ENCODE results near the gene ITGB1.

Gene ITGB1

DNA sequence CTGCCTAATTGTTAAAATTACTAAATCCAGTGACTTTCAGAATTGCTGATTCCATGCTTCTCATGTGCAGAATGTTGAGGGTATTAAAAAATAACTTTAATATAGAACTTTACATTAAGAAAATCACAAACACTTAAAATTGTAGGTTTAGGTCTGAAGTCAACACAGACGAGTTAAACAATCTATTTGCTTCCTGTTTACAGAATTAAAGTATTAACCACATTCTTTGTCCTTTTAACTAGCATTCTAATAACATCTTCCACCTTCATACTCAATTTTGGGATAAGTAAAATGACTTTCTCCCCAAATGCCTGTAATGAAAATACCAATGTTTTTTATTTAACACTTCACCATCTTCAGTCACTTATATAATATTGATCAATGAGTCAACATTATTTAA lies 2.2 kb downstream of the ITGB1 start:
- no peak for DNase-seq (ENCODE audit: low read depth in 2 of 2)

DNA sequence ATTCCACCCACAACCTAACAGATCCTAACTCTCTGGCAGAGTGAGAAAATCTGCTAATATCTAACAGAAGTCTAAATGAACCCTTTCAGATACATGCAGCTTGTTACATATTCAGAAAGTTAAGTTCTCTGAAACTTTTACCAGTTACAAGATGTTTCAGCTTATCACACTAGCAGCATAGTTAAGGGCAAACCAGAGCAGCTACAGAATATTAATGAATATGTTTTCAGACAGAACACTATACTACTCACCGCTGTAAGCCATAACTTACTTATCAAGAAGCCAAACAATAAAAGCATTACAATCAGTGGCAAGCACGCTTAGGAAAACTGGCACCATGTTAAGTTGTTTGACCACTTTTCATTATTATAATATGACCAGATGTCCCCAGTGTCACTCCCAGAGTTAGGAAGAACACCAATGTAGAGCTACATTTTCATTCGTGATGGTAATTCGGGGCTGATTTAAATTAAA lies 2.7 kb downstream of the ITGB1 start:
- DNase-seq (ENCODE audit: low read depth in 2 of 2) = no peak

DNA sequence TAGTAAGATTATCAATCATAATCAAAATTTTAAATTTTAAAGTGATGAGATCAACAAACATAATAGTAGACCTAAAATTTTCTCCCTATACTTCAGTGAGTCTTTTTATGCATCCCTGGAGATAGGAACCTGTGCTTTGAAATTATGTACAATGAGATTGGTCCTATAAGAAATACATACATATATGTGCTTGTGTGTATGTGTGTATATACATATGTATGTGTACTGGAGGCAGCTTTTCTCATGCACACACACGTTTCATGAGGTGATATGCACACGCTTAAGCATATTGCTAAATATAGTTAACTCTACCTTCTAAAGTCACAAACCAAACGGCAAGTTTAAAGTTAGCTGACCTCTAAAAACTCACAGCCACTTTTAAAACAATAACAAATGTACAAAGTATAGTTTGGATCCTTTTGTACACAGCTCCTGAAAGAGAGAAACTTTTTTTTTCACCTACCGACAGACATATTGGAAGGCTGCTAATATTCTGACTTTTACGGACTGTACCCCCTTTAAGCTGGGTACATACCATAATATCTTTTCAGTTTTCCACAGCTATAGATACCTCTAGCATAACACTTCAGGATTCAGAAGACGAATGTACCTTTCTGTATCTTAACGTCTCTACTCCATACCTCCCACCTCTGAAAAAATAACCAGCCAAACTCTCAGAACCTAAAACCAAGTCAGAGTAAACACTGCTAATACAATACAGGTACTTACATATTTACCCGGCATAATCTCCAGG lies 3.3 kb downstream of the ITGB1 start:
- DNase-seq (ENCODE audit: low read depth in 2 of 2) = no peak

DNA sequence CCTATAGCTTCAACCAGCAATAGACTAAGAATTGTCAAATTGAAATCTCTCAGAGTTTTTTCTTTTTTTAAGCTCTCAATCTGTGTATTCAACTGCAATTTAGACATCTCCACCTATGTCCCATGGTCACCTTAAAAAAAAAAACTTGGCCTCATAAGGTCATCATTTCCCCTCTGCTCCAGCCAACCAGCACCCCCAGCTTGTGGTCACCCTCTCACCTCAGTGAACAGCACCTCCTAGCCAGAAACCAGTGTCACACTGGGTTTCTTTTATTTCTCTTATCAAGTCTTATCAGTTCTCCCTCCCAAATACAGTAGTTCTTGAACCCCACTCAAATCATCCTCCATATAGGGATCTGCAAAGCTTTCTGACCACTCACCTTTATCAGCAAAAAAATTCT lies 4.0 kb downstream of the ITGB1 start:
- DNase-seq (ENCODE audit: low read depth in 2 of 2) = no peak

DNA sequence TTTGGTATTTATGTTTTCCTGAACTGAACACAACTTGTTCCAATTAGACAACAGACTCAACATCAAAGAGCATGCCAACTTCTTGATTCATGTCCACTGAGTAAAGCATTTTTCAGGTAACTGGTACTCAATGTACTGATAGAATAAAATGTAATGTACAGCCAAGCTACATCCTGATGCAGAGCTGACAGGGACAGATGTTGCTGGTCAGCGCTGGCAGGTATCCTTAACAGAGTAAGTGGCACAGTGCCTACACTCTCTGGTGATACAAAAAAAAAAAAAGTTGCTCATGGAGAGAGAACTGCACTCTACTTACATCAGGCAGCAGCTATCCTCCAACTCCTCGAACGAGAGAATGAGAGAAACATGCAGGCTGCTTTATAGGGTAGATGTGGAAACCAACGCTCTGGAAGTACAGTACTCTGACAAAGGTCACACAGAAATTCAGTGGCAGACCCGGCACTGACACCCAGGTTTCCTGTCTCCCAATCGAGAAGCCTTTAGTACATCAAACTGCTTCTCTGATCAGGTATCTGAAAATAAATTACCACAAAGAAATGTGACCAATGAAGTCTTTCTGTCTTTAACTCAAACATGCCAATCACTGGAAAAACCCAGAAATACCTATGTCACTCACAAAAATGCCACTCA lies 4.6 kb downstream of the ITGB1 start:
- no peak for DNase-seq (ENCODE audit: low read depth in 2 of 2)

DNA sequence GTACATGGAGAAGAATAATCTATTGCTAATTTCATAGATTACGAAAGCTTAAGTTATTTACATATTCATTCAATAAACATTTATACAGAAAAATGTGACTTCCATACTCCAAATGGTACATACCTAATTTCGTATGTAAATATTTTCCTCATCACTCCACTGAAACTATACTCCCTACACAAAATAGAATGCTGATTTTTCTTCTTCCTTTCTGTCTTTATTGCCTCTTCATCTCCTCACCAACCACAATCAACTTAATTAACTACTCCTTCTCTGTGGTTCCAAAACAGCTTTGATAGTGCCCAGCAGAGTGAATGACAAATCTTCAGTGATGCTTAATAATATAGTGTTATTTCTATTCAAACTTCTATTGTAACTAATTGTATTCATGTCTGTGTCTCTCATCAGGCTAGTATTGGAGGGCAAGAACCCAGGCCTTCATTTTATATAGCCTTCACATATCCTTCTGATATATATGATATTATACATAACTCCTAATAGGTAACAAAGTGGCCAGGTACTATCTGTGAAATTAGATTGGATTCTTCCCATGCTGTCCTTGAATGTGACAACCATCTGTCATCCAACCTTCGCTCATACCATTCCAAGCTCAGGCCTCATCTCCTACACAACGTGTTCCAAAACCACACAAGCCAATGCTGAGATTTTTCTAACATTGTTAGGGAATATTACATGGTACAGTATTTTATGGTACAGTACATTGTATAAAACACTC lies 5.3 kb downstream of the ITGB1 start:
- no peak for DNase-seq (ENCODE audit: low read depth in 2 of 2)

DNA sequence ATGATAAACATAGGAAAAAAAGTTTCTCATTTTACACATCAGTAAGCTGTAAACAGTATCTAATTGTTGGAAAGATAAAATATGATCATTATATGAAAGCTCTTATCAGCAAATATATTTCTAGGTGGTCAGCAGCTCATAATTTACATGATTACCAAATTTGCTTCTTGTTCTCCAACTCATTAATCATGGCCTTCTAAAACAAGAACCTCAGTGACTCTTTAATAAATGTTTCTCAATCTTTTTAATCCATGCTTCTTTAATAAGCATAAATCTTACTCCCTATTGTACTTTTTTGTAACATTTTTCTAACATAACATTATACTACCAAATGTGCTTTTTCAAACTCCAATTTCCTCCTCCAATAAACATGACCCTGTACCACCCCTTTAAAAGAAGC lies 5.9 kb downstream of the ITGB1 start:
- no peak for DNase-seq (ENCODE audit: low read depth in 2 of 2)

DNA sequence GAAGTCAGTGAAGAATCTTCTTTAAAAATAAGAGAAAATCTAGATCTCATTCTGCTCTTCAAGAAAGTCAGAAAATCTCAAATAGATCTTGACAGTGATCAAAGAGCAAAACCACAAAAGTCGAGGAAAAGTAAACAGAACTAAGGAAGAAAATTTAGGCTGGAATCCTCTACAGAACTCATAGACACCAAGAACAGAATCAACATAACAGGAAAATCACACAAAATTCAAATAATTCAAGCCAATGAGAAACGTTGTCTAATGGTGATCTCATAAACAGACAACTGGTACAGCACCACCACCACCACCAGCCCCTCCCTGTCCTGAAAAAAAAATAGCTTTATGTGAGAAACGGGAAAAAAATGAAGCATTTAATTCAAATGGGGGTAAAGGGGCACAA lies 6.9 kb downstream of the ITGB1 start:
- no peak for DNase-seq (ENCODE audit: low read depth in 2 of 2)

DNA sequence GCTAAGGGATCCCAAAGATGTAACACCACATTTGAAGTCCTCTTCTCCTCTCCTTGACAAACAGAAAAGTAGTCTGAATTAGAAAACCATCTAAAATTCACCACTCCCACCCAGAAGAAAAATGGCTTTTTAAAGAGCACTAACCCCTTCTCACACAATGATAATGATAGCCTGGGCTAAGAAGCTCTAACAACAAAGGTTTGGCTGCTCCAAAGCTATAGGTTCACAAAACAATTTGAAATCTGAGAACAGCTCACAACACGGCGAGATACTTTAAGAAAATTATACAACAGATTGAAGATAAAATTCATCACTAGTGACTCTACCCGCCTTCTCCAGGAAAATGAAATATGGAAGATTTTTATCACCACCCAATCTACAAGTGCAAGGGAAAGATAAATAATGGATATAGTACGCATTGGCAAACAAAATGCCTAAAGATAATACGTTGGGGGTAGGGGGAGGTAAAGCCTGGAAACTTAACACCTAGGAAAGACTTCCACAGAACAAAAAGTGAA lies 7.4 kb downstream of the ITGB1 start:
- no peak for DNase-seq (ENCODE audit: low read depth in 2 of 2)

DNA sequence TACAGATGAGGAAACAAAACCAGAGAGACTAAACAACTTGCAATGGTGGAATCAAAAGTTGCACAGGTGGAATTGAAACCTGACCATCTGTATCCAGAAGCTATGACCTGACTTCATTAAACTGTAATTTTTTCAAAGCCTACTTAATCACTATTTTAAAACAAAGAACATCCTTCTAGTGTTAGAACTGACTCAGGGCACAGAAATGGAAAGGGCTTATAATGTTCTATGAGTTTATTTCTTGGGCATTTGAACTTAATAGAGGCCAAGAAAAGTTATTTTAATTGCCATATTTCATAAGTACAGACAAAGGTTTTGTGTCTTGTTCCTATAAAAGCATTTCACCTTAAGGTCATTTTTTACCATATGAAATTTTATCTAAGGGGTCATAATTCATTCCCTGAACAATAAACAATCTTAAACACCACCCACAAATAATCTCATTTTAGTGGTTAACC lies 8.8 kb downstream of the ITGB1 start:
- DNase-seq (ENCODE audit: low read depth in 2 of 2) = no peak

DNA sequence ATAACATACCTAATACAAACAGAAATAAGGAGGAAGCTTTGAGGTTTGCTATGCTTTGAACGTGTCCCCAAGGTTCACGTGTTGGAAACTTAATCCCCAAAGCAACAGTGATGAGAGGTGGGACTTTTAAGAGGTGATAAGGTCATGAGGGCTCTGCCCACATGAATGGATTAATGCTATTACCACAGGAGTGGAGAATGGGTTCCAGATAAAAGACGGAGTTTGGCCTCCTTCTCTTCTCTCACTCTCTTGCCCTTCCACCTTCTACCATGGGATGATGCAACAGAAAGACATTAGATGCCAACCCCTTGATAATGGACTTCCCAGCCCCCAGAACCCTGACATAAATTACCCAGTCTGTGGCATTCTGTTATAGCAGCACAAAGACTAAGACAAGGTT lies 9.6 kb downstream of the ITGB1 start:
- no peak for DNase-seq (ENCODE audit: low read depth in 2 of 2)

DNA sequence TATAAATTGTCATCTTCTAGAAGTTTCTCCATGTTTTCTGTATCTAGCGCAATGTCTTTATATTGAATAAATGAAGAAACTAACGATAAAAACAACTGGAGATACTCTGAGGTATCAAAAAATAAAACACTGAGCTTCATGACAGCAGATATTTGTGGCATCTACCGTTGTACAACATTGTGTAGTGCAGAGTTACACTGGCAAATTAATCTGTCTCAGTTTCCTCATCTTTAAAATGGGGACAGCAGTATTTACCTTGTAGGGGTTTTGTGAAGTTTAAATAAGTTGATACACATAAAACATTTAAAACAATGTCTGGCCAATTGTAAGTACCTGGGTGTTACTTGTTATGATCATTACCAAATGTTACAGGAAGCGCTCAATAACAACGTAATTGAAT lies 10.4 kb downstream of the ITGB1 start:
- DNase-seq (ENCODE audit: low read depth in 2 of 2) = no peak

DNA sequence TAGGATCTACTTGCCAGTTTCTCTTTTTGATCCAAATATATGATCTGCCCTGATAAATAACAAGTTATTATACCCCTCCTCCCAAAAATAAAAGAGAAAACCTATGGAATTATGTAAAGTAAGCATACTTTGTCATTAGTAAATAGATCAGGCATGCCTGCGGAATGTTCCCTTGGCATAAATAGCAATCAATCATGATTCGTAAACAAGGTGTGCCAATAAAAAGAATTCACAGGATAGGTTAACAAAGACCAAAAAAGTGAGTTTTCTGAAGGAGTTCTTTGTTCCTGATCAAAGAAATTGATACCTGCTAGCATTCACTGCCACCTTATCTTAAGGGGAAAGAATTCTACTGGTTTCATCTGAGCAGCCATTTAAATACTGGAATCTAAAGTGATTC lies 11.9 kb downstream of the ITGB1 start:
- no peak for DNase-seq (ENCODE audit: low read depth in 2 of 2)

DNA sequence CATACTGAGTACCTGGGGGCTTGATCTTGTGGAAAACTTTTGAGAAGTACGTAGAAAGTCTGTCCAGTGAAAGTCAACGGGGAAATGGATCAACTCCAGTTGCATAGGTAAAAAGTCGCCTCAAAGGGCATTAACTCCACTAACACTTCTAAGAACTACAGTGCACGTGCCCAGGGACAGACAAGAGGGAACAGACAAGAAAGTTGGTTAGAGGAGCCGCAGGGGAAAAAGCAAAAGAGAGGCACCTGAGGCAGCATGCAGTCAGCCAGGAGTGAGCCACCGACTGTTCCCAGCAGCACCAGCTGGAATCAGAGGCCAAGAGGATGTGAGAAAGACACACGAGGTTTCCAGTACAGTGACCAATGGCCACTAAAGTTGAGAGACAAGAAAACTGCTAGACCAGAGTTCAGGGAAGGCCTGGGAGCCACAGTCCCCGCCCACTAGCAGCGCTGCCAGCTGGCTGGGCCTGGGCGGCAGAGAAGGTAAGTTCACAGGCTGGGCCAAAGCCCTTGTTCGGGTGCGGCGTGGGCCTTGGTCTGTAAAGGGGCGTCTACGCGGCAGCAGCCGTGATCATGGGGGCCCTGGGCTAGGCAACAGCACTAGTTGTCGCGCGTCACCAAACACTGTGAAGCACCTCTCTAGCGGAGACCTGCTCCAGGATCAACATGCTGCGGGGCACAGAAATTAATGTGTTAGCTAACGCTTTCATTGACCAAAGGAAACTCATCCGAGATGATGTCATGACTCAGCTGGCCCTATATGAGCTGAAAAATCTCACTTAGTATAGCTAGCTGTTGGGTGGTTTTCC lies 14.0 kb downstream of the ITGB1 start:
- no peak for DNase-seq (ENCODE audit: low read depth in 2 of 2)

DNA sequence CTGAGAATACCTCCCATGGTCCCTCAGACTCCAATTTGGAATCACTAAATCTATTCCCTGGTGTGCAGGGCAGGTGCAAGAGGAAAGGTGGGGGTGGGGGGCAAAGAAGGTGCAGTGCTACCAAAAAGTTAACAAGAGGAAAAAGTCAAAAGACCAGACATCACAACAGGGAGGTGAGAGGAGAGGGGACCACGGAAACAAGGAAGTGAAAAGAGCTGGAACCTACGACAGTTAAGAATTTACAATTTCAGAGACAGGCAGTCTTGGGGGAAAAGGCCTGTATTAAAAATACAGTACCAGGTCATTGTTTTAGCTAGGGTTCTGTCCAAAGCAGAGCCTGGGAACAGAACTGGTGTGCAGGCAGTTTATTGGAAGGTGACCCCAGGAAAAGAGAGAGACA lies 14.6 kb downstream of the ITGB1 start:
- DNase-seq (ENCODE audit: low read depth in 2 of 2) = no peak

DNA sequence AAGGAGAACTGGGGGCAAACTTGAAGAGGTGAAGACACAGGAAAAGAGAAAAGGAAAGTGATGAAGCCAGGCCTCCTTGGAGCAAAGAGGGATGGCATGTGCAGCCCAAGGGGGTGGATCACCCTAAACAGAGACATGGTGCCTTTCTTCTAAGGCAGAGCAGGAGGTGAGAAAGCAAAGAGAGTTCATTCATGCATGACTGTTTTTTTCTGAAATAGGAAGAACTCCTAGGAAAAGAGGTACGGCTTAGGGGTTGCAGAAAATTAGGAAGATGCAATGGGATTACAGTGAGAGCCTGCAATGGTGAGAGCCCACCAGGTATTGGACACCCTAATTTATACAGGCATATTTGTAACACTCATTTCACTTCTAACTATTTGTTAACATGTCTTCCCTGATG lies 15.9 kb downstream of the ITGB1 start:
- no peak for DNase-seq (ENCODE audit: low read depth in 2 of 2)

DNA sequence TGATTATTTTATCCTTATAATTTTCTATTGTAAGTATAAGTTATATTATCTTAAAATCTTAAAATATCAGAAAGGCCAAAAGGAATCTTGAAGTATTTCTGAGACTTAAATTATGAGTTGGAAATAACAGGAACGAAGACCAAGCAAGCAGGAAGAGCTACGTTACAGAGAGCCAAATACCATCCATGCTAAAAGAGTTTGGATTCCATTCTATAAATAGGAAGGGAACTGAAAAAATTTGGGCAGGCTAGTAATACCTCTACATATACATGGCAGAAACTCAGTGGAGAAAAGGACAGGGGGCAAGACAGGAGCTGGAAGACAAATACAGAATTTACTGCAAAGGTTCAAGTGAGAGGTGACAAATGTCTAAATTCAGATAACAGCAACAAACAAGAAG lies 16.7 kb downstream of the ITGB1 start:
- no peak for DNase-seq (ENCODE audit: low read depth in 2 of 2)

DNA sequence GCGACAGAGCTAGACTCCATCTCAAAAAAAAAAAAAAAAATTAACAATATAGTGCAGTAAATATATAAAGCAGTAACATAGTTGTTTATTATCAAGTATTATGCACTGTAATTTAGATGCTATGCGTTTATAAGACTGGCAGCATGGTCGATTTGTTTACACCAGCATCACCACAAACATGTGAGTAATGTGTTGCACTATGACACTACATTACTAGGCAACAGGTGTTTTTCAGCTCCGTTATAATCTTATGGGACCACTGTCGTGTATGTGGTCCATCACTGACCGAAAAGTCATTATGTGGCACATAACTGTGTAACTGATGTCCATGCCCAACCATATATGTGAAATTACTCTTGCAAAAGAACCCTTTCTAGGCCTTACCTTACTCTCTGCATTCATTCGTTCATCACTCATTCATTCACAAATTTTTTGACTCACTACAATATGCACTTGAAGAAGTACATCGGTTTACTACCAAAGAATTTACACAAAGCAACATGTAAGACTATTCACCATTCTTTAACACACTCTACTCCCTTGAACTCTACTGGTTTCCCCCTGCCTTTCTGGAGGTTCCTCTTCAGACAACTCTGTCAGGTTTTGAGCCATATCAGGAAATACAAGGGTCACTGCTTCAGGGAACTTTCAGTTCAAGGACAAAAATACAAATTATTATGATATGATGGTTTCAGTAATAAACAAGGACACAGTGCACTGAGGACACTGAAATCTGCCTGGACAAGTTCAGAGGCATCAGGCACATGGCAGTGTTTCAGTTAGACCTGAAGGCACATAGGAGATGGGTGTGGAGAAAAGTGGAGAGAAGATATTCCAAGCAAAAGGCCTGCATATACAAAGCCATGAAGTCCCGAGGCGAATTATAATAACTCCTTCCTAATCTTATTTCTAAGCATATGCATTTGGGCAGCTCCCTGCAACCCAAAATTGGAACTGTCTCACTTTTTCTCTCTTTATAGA lies 17.4 kb downstream of the ITGB1 start:
- no peak for DNase-seq (ENCODE audit: low read depth in 2 of 2)

DNA sequence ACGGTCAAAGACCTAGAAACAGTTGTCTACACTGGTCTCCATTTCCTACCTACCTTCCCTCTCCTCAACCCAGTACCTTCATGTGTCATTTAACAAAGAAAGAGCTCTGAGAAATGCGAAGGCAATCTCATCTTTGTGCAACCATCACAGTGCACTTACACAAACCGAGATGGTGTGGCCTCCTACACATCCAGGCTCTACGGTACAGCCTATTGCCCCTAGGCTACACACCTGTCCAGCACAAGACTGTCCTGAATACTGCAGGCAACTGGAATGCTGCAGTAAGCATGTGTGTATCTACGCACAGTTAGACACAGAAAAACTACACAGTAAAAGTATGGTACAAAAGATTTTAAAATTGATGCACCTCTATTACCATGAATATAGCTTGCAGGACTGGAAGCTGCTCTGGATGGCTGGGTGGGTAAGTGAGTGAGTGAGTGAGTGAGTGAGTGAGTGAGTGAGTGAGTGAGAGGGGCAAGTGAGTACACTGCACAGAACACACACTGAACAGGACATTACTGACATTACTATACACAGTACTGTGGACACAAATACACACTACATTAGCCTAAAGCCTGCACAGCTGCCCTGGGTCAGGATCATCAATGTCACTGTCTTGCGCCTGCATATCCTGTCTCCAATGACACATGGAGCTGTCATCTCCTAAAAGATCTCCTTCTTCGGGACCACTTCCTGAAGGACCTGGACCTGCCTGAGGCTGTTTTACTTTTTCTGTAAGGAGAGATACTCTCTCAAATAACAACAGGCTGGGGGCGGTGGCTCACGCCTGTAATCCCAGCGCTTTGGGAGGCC lies 18.5 kb downstream of the ITGB1 start:
- DNase-seq (ENCODE audit: low read depth in 2 of 2) = no peak
